Measurements from ENCODE around the gene CCSER2. TPM values are rescaled to one million over a fixed set of nuclear protein-coding genes. Genes with fewer than 3 reads are reported as not detected.

CCSER2 gene
- total RNA-seq, 4 donors from 2014 or later, result 33.7 to 63.9 (median 47.5) TPM

DNA sequence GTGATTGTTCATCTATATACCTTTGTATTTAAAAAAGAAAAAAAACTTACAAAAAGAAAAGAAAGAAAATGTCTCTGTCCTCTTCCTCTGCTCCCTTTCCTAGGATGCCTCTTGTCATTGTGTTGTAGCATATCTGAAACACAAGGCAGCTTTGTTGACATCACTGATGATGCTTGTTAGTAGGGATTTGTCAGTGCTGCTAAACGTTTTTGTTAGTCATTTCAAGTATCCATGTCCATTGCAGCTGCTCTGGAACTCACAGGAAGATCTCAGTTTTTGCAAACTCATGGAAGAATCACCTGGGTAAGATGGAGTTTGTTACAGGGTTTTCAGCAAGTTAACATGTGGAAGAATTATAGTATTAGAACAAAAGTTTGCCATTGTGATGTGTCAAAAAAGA, 123.6 kb downstream of the CCSER2 start:
- no peak overlapping the region for H3K27ac ChIP-seq
- H3K27me3 ChIP-seq, result no peaks in the 10 kb centered on the region
- H3K4me1 ChIP-seq, result no peaks in the 10 kb centered on the region
- no peak overlapping the region for H3K4me3 ChIP-seq
- H3K36me3 ChIP-seq, result peaks cover 0 to 7% (median 0%) of the 10 kb centered on the region in 3 donors
- TF ChIP-seq, protein P1, sequence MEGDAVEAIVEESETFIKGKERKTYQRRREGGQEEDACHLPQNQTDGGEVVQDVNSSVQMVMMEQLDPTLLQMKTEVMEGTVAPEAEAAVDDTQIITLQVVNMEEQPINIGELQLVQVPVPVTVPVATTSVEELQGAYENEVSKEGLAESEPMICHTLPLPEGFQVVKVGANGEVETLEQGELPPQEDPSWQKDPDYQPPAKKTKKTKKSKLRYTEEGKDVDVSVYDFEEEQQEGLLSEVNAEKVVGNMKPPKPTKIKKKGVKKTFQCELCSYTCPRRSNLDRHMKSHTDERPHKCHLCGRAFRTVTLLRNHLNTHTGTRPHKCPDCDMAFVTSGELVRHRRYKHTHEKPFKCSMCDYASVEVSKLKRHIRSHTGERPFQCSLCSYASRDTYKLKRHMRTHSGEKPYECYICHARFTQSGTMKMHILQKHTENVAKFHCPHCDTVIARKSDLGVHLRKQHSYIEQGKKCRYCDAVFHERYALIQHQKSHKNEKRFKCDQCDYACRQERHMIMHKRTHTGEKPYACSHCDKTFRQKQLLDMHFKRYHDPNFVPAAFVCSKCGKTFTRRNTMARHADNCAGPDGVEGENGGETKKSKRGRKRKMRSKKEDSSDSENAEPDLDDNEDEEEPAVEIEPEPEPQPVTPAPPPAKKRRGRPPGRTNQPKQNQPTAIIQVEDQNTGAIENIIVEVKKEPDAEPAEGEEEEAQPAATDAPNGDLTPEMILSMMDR (IDR thresholded peaks at IDR 0.05), result no peak
- TF ChIP-seq POLR2A (IDR thresholded peaks at IDR 0.05), result no peak
- no peaks in the 10 kb centered on the region for H3K9me3 ChIP-seq
- no peak for DNase-seq

DNA sequence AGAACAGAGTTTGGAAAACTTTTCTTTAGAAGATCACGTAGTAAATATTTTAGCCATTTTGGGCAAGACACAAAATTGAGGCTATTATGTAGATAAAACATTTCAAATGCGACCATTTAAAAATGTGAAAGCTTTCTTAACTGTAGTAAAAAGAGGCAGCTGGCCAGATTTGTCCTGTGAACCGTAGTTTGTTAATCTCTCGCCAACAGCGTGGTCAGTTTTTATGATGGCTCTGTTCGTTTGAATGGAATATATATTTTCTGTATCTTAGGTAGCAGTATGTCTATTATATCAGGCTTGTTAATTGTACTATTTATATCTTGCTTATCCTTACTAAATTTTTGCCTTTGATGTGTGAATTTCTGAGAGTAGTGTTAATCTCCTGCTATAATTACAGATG, 124.9 kb downstream of the CCSER2 start:
- Histone ChIP-seq H3K27me3 (no peaks in the 10 kb centered on the region), H3K4me1 (no peaks in the 10 kb centered on the region), H3K4me3 (no peak overlapping the region), H3K27ac (no peak overlapping the region), H3K36me3 (peaks cover 0 to under 1% (median 0%) of the 10 kb centered on the region in 3 donors), H3K9me3 (no peaks in the 10 kb centered on the region)
- TF ChIP-seq, protein P1 (IDR thresholded peaks at IDR 0.05), result no peak
- no peak for TF ChIP-seq POLR2A (IDR thresholded peaks at IDR 0.05)
- no peak for DNase-seq

DNA sequence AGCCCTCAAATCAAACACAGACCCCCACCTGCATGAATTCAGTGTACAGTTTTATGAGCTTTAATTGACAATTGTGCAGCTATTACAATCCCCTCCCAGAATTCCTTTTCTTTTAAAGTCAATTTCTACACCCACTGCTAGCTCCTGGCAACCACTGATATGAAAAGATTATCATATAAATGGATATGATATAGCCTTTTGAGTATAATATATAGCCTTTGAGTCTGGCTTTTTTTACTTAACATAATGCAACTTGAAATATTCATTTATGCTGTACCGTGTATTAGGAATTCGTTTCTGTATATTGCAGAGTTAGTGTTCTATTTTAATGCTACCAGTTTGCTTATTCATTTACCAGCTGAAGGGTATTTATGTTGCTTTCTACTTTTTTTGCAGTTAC, 127.7 kb downstream of the CCSER2 start:
- no peaks in the 10 kb centered on the region for H3K4me1 ChIP-seq
- no peaks in the 10 kb centered on the region for H3K27me3 ChIP-seq
- DNase-seq, result no peak
- H3K9me3 ChIP-seq, result no peaks in the 10 kb centered on the region
- peaks cover 0 to 8% (median 0%) of the 10 kb centered on the region in 3 donors for H3K36me3 ChIP-seq
- H3K27ac ChIP-seq, result no peak overlapping the region
- H3K4me3 ChIP-seq, result no peak overlapping the region
- no peak for TF ChIP-seq POLR2A (IDR thresholded peaks at IDR 0.05)
- TF ChIP-seq, protein P1 (IDR thresholded peaks at IDR 0.05), result no peak

DNA sequence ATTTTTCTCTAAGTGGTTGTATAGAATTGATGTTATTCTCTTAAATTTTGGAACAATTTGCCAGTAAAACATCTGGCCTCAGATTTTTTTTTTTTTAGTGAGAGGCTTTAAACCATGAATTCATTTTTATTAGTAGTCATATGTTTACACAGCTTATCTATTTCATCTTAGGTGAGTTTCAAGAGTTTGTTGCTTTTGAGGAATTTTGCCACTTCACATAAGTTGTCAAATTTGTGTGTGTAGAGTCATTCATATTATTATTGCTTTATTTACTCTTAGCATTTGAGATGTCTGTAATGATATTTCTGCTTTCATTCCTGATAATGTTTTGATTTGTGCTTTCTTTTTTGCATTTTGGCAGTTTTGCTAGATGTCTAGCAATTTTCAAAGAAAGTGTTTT, 132.1 kb downstream of the CCSER2 start:
- TF ChIP-seq POLR2A (IDR thresholded peaks at IDR 0.05), result no peak
- Histone ChIP-seq H3K4me3 (no peak overlapping the region), H3K27me3 (no peaks in the 10 kb centered on the region), H3K27ac (no peak overlapping the region), H3K9me3 (no peaks in the 10 kb centered on the region), H3K4me1 (no peaks in the 10 kb centered on the region), H3K36me3 (peaks cover 0 to 8% (median 0%) of the 10 kb centered on the region in 3 donors)
- DNase-seq, result no peak

DNA sequence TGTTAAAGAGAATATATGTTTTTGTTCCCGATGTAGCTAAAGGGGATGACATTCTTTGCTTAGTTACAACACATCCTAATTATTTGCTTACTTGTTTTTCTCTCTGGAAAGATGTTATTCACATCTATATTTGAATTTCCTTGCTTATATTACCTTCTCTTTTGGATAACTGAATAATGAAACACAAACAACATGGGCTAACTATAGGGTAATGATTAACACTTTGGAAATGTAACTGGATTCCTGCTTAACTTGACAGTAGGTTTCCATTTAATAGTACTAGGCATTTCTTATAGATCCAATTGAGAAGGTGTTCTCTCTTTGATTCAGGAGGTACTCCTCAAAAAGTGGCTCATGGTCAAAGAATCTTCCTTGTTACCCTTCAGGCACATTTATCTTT, 141.1 kb downstream of the CCSER2 start:
- Histone ChIP-seq H3K27ac (no peak overlapping the region), H3K4me3 (no peak overlapping the region), H3K9me3 (no peaks in the 10 kb centered on the region), H3K4me1 (no peaks in the 10 kb centered on the region), H3K36me3 (no peaks in the 10 kb centered on the region), H3K27me3 (no peaks in the 10 kb centered on the region)
- TF ChIP-seq POLR2A (IDR thresholded peaks at IDR 0.05), result no peak
- TF ChIP-seq, protein P1 (IDR thresholded peaks at IDR 0.05), result no peak
- no peak for DNase-seq

DNA sequence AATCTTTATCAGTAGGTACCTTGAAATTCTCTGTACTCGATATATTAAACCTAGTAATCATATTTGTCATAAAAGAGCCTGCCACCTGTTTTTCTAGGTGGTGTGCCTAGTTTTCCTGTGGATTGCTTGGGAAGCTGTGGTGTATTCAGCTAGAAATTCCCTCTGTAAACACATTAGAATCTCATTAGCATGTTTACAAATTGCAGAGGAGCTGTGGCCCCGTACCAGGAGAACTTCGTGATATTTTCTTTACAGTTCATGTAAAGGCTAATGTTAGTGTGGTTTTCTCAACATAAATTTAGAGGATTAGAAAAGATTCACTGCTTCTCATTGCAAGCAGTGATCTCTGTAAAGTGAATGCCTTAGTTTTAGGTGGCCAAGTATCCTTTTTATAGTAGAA, 144.7 kb downstream of the CCSER2 start:
- H3K36me3 ChIP-seq, result no peaks in the 10 kb centered on the region
- H3K27me3 ChIP-seq, result no peaks in the 10 kb centered on the region
- no peaks in the 10 kb centered on the region for H3K4me1 ChIP-seq
- no peaks in the 10 kb centered on the region for H3K9me3 ChIP-seq
- H3K4me3 ChIP-seq, result no peak overlapping the region
- no peak for TF ChIP-seq POLR2A (IDR thresholded peaks at IDR 0.05)
- TF ChIP-seq, protein P1 (IDR thresholded peaks at IDR 0.05), result no peak
- no peak overlapping the region for H3K27ac ChIP-seq
- no peak for DNase-seq
